ENCODE data around the gene ARHGEF6.

DNA sequence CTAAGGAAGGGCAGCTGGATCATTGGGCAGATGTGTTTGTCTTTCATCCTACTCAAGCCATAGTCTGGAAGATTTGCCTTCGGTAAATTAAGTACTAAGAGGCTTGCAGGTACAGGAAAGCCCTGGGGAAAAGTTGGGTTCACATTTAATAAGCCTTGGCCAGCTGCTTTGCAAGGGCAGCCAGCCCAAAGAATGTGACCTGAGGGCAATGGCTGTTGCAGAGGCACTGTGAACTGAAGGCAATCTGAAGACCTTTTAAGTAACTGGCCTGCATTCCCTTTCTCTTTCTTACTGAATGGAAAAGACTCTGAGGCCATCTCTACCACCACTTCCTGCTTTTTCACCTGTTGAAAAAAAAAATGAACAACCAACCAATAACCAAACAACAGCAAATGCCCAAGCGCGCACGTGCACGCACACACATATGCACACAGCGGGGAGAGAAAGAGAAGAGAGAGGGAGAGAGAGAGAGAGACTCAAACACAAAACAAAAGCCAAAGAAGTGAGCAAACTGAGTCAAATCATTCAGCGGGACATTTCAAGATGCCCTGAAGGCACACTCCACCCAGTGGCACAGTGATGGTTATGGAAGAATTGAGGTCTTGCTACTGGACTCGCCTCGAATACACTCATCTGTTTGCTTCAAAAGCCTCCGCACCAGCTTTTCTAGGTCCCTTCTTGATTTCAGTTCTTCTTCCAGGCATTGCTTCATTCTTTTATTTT lies 113.1 kb downstream of the ARHGEF6 start:
- TF ChIP-seq, protein P1, sequence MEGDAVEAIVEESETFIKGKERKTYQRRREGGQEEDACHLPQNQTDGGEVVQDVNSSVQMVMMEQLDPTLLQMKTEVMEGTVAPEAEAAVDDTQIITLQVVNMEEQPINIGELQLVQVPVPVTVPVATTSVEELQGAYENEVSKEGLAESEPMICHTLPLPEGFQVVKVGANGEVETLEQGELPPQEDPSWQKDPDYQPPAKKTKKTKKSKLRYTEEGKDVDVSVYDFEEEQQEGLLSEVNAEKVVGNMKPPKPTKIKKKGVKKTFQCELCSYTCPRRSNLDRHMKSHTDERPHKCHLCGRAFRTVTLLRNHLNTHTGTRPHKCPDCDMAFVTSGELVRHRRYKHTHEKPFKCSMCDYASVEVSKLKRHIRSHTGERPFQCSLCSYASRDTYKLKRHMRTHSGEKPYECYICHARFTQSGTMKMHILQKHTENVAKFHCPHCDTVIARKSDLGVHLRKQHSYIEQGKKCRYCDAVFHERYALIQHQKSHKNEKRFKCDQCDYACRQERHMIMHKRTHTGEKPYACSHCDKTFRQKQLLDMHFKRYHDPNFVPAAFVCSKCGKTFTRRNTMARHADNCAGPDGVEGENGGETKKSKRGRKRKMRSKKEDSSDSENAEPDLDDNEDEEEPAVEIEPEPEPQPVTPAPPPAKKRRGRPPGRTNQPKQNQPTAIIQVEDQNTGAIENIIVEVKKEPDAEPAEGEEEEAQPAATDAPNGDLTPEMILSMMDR (conservative IDR thresholded peaks at IDR 0.05): no peak
- TF ChIP-seq ZFX (IDR thresholded peaks at IDR 0.05): no peak

All from C4-2B (cell line).